AG04449 (cell line): ENCODE data around the gene RASGRP2.
"Not testable (repeated sequence)": the region's sequence is repeated elsewhere in the genome, so short reads cannot be mapped to it uniquely, and the experiment has no call there.

ENCODE experiments used
- CTCF ChIA-PET: fragments of 350-600 bp; formaldehyde crosslinking; extraction: SDS; loops from one replicate; lab custom pipeline; 2021; ENCODE audit warnings: antibody characterized with exemption; lab: Yijun Ruan, JAX
- POLR2A ChIA-PET: fragments of 400-600, 350-600 bp; formaldehyde crosslinking; extraction: SDS; loops from one replicate; lab custom pipeline; 2020; ENCODE audit warnings: antibody characterized with exemption, inconsistent platforms; lab: Yijun Ruan, JAX
- DNase-seq: peaks from one replicate; pipeline ENCODE4 v3.0.0-alpha.2; 2010; ENCODE audit warnings: low read depth, low spot score
- H3K4me3 ChIP-seq: 2 replicates; pipeline ENCODE4 v1.5.1; 2011; ENCODE audit warnings: low read depth, mild to moderate bottlenecking, control low read depth, low read length
- CTCF ChIP-seq: IDR thresholded peaks from one replicate; pipeline ENCODE4 v1.5.1; 2011; ENCODE audit warnings: mild to moderate bottlenecking, moderate library complexity, low read length, control low read depth, inconsistent platforms; ENCODE audit not compliant: insufficient read depth; ENCODE audit errors: missing control alignments

The RASGRP2 gene

GRCh38 chr11:64710418-64711137, 33.4 kb downstream of the RASGRP2 start:
- DNase-seq = no peak
- no peak overlapping the region for H3K4me3 ChIP-seq
- POLR2A ChIA-PET = no interaction called here
- CTCF ChIA-PET = interaction anchor here (0.6 to 9.5 kb wide), 4 partner anchors 9 to 618 kb away, joined by 3 to 79 read pairs (median 6); no protein-coding TSS in a partner anchor
- TF ChIP-seq CTCF = no peak

- no peak overlapping the region for H3K4me3 ChIP-seq
- no peak for TF ChIP-seq CTCF
- ChIA-PET CTCF (interaction anchor here (1.0 to 9.5 kb wide), 4 partner anchors 17 to 256 kb away, joined by 3 to 79 read pairs (median 8); no protein-coding TSS in a partner anchor), POLR2A (no interaction called here)
- no peak for DNase-seq
Measured at GRCh38 chr11:64705501-64705900, 38.4 kb downstream of the RASGRP2 start.

- no peak for TF ChIP-seq CTCF
- H3K4me3 ChIP-seq = no peak overlapping the region
- ChIA-PET POLR2A (no interaction called here), CTCF (interaction anchor here (1.2 to 9.5 kb wide), 3 partner anchors 11 to 254 kb away, joined by 3 to 79 read pairs (median 9); no protein-coding TSS in a partner anchor)
- no peak for DNase-seq
Measured at GRCh38 chr11:64703048-64703447, 40.9 kb downstream of the RASGRP2 start.

GRCh38 chr11:64701956-64702355, 42.0 kb downstream of the RASGRP2 start:
- H3K4me3 ChIP-seq, POLR2A ChIA-PET, DNase-seq: not testable (repeated sequence)
- CTCF ChIA-PET = interaction anchor here (5.8 kb wide), 1 partner anchor 12 kb away, joined by 60 read pairs; no protein-coding TSS in a partner anchor

GRCh38 chr11:64698427-64698826, 45.5 kb downstream of the RASGRP2 start:
- CTCF ChIA-PET = interaction anchor here (2.2 to 5.8 kb wide), 2 partner anchors 9 to 10 kb away, joined by 4 to 60 read pairs; no protein-coding TSS in a partner anchor
- no peak overlapping the region for H3K4me3 ChIP-seq
- no peak for DNase-seq
- TF ChIP-seq CTCF = no peak
- POLR2A ChIA-PET = no interaction called here

GRCh38 chr11:64697663-64698375, 46.1 kb downstream of the RASGRP2 start:
- ChIA-PET CTCF (interaction anchor here (1.3 to 5.8 kb wide), 3 partner anchors 8 to 249 kb away, joined by 4 to 60 read pairs (median 4); no protein-coding TSS in a partner anchor), POLR2A (no interaction called here)
- no peak for DNase-seq
- H3K4me3 ChIP-seq = no peak overlapping the region
- no peak for TF ChIP-seq CTCF
